Loucy (cell line): ENCODE measurements around the gene ZNF438.

Experiments used
- H2AFZ ChIP-seq: fragments of 200-600 bp; sonication (generic); 2 replicates; pipeline ENCODE4 v1.6.0; 2016; ENCODE audit warnings: antibody characterized with exemption, mild to moderate bottlenecking, low read length, moderate library complexity
- H3F3A ChIP-seq: fragments of 200-600 bp; 2 replicates; pipeline ENCODE4 v1.6.0; 2016; ENCODE audit warnings: antibody characterized with exemption, low read depth, mild to moderate bottlenecking
- H3K27me3 ChIP-seq: fragments of 200-600 bp; sonication (generic); 2 replicates; pipeline ENCODE4 v1.6.1; 2014; ENCODE audit warnings: low read length, mild to moderate bottlenecking; ENCODE audit not compliant: insufficient read depth, poor library complexity, severe bottlenecking
- H3K36me3 ChIP-seq: fragments of 200-600 bp; sonication (generic); 2 replicates; pipeline ENCODE4 v1.6.1; 2016; ENCODE audit warnings: low read length; ENCODE audit not compliant: insufficient read depth
- H3K4me1 ChIP-seq: fragments of 200-600 bp; sonication (generic); 2 replicates; pipeline ENCODE4 v1.5.1; 2014; ENCODE audit warnings: low read length, mild to moderate bottlenecking; ENCODE audit not compliant: insufficient read depth, poor library complexity, severe bottlenecking
- H3K4me2 ChIP-seq: fragments of 200-600 bp; sonication (generic); 2 replicates; pipeline ENCODE4 v1.6.0; 2014; ENCODE audit warnings: antibody characterized with exemption, low read length, low read depth, mild to moderate bottlenecking; ENCODE audit not compliant: poor library complexity, severe bottlenecking
- H3K4me3 ChIP-seq: fragments of 200-600 bp; sonication (generic); 2 replicates; pipeline ENCODE4 v1.5.1; 2014; ENCODE audit warnings: low read length, mild to moderate bottlenecking, mixed read lengths; ENCODE audit not compliant: poor library complexity, severe bottlenecking
- H3K79me2 ChIP-seq: fragments of 200-600 bp; sonication (generic); 2 replicates; pipeline ENCODE4 v1.6.1; 2014; ENCODE audit warnings: low read length; ENCODE audit not compliant: insufficient read depth
- H3K9ac ChIP-seq: fragments of 200-600 bp; sonication (generic); 2 replicates; pipeline ENCODE4 v1.6.0; 2014; ENCODE audit warnings: mild to moderate bottlenecking, low read depth, low read length, moderate library complexity; ENCODE audit not compliant: poor library complexity, severe bottlenecking
- H3K9me2 ChIP-seq: fragments of 200-600 bp; sonication (generic); replicated peaks from 2 replicates; pipeline ENCODE4 v1.6.1; 2016; ENCODE audit warnings: low read depth, low read length, mixed read lengths
- H3K9me3 ChIP-seq: fragments of 200-600 bp; sonication (generic); 2 replicates; pipeline ENCODE4 v1.6.1; 2014; ENCODE audit warnings: mild to moderate bottlenecking, antibody characterized with exemption, low read length, low read depth; ENCODE audit not compliant: insufficient read depth
- H4K20me1 ChIP-seq: fragments of 200-600 bp; sonication (generic); 2 replicates; pipeline ENCODE4 v1.6.0; 2014; ENCODE audit warnings: antibody characterized with exemption, low read length, mild to moderate bottlenecking; ENCODE audit not compliant: insufficient read depth, poor library complexity, severe bottlenecking
- CTCF ChIP-seq: fragments of 200-600 bp; sonication (generic); conservative IDR thresholded peaks from 2 replicates; pipeline ENCODE4 v1.5.1; 2014; ENCODE audit warnings: mild to moderate bottlenecking, antibody characterized with exemption, low read length
- EZH2phosphoT487 ChIP-seq: fragments of 200-600 bp; IDR thresholded peaks from 2 replicates; pipeline ENCODE4 v1.6.1; 2018; ENCODE audit warnings: antibody characterized with exemption, mild to moderate bottlenecking, moderate library complexity, borderline replicate concordance

ZNF438 gene

GRCh38 chr10:30882281-30882680 lies 149.4 kb downstream of the ZNF438 start:
- Histone ChIP-seq H3K9me3 (no peaks in the 10 kb centered on the region), H3K9me2 (no peaks in the 10 kb centered on the region), H2AFZ (no peak overlapping the region), H3K36me3 (no peaks in the 10 kb centered on the region), H3K4me3 (no peak overlapping the region), H4K20me1 (no peaks in the 10 kb centered on the region), H3K9ac (no peak overlapping the region), H3K27me3 (no peaks in the 10 kb centered on the region), H3K79me2 (no peaks in the 10 kb centered on the region), H3K4me1 (no peaks in the 10 kb centered on the region), H3F3A (no peaks in the 10 kb centered on the region), H3K4me2 (no peak overlapping the region)
- TF ChIP-seq EZH2phosphoT487 (no peak), CTCF (no peak)

- no peaks in the 10 kb centered on the region for H3K9me3 ChIP-seq
- H3K9me2 ChIP-seq: no peaks in the 10 kb centered on the region
- no peaks in the 10 kb centered on the region for H3K27me3 ChIP-seq
- H4K20me1 ChIP-seq: no peaks in the 10 kb centered on the region
- TF ChIP-seq EZH2phosphoT487 (no peak), CTCF (no peak)
- no peak overlapping the region for H3K4me3 ChIP-seq
- H3K9ac ChIP-seq: no peak overlapping the region
- H3K36me3 ChIP-seq: no peaks in the 10 kb centered on the region
- no peaks in the 10 kb centered on the region for H3F3A ChIP-seq
- H3K79me2 ChIP-seq: no peaks in the 10 kb centered on the region
- no peak overlapping the region for H2AFZ ChIP-seq
- no peak overlapping the region for H3K4me2 ChIP-seq
- no peaks in the 10 kb centered on the region for H3K4me1 ChIP-seq
These were observed 152.7 kb downstream of the ZNF438 start for GRCh38 chr10:30878920-30879319.

GRCh38 chr10:30877111-30877510 lies 154.6 kb downstream of the ZNF438 start:
- Histone ChIP-seq H3K9me2 (no peaks in the 10 kb centered on the region), H3K4me2 (no peak overlapping the region), H3K36me3 (no peaks in the 10 kb centered on the region), H4K20me1 (no peaks in the 10 kb centered on the region), H3K9ac (no peak overlapping the region), H3K4me3 (no peak overlapping the region), H3K79me2 (no peaks in the 10 kb centered on the region), H3F3A (no peaks in the 10 kb centered on the region), H3K4me1 (no peaks in the 10 kb centered on the region), H2AFZ (no peak overlapping the region), H3K9me3 (no peaks in the 10 kb centered on the region), H3K27me3 (no peaks in the 10 kb centered on the region)
- TF ChIP-seq CTCF (no peak), EZH2phosphoT487 (no peak)
